AG10803 (cell line): ENCODE measurements around the gene LDLRAD4.

Experiments
- DNase-seq: peaks from one replicate; pipeline ENCODE4 v3.0.0; 2010; ENCODE audit warnings: low read depth
- H3K4me3 ChIP-seq: 2 replicates; pipeline ENCODE4 v1.5.1; 2011; ENCODE audit warnings: mild to moderate bottlenecking, low read length, control low read depth
- CTCF ChIP-seq: conservative IDR thresholded peaks from 2 replicates; pipeline ENCODE4 v1.5.1; 2011; ENCODE audit warnings: mild to moderate bottlenecking, low read length, control low read depth, inconsistent platforms

LDLRAD4 gene

GRCh38 chr18:13388586-13389490 is 170.3 kb downstream of the LDLRAD4 start:
- no peak overlapping the region for H3K4me3 ChIP-seq
- DNase-seq, result no peak
- TF ChIP-seq CTCF, result no peak

- no peak for TF ChIP-seq CTCF
Observed at GRCh38 chr18:13389491-13390131, 171.1 kb downstream of the LDLRAD4 start.

GRCh38 chr18:13390196-13390595 is 171.6 kb downstream of the LDLRAD4 start:
- H3K4me3 ChIP-seq, result no peak overlapping the region
- TF ChIP-seq CTCF, result no peak
- DNase-seq, result no peak

More at GRCh38 chr18:13389491-13390131, 171.1 kb downstream of the LDLRAD4 start:
- DNase-seq, result no peak
- no peak overlapping the region for H3K4me3 ChIP-seq

- DNase-seq, result no peak
- no peak for TF ChIP-seq CTCF
Observed at GRCh38 chr18:13390711-13391110, 172.2 kb downstream of the LDLRAD4 start.

GRCh38 chr18:13392029-13392750 is 173.6 kb downstream of the LDLRAD4 start:
- DNase-seq, result no peak
- no peak for TF ChIP-seq CTCF
- H3K4me3 ChIP-seq, result no peak overlapping the region

More at GRCh38 chr18:13390711-13391110, 172.2 kb downstream of the LDLRAD4 start:
- no peak overlapping the region for H3K4me3 ChIP-seq

- no peak for DNase-seq
- H3K4me3 ChIP-seq, result no peak overlapping the region
- no peak for TF ChIP-seq CTCF
Observed at GRCh38 chr18:13392899-13393298, 174.3 kb downstream of the LDLRAD4 start.
